Fibroblast of skin of abdomen (primary cell): ENCODE data around the gene BPIFB6. TPM values are rescaled to one million over a fixed set of nuclear protein-coding genes. Genes with fewer than 3 reads are reported as not detected.

Experiments used
- DNase-seq: peaks from one replicate; pipeline ENCODE4 v3.0.0-alpha.2; 2013
- polyA plus RNA-seq, 2 experiments: library from polyadenylated mRNA; unstranded; fragments of 120-200 nt; gene quantifications; one replicate each; pipeline ENCODE4 v1.2.1, GENCODE V29; 2013; ENCODE audit not compliant: insufficient read length in 2 of 2

BPIFB6 gene, protein sequence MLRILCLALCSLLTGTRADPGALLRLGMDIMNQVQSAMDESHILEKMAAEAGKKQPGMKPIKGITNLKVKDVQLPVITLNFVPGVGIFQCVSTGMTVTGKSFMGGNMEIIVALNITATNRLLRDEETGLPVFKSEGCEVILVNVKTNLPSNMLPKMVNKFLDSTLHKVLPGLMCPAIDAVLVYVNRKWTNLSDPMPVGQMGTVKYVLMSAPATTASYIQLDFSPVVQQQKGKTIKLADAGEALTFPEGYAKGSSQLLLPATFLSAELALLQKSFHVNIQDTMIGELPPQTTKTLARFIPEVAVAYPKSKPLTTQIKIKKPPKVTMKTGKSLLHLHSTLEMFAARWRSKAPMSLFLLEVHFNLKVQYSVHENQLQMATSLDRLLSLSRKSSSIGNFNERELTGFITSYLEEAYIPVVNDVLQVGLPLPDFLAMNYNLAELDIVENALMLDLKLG
- polyA plus RNA-seq (2013, experiment 1 of 2; ENCODE audit: insufficient read length): not detected
- polyA plus RNA-seq (2013, experiment 2 of 2; ENCODE audit: insufficient read length): not detected

DNA sequence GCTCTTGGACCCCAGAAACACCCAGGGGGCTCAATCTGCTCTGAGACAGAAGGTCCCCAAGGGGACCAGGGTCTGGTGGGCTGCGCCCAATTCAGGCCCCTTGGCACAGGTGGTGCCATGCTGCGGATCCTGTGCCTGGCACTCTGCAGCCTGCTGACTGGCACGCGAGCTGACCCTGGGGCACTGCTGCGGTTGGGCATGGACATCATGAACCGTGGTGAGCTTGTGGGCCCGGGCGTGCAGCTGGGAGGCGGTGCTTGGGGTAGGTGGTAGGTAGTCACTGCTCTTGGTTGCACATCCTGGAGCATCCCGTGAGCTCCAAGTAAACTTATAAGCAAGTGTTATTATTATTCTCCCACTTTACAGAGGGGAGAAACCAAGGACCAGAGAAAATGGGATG lies at the start of gene BPIFB6:
TSS of gene BPIFB6 (plus strand) at position 118 of the 400 bp plus-strand sequence. CDS start at position 118, 0 bp downstream.
- DNase-seq: no peak

DNA sequence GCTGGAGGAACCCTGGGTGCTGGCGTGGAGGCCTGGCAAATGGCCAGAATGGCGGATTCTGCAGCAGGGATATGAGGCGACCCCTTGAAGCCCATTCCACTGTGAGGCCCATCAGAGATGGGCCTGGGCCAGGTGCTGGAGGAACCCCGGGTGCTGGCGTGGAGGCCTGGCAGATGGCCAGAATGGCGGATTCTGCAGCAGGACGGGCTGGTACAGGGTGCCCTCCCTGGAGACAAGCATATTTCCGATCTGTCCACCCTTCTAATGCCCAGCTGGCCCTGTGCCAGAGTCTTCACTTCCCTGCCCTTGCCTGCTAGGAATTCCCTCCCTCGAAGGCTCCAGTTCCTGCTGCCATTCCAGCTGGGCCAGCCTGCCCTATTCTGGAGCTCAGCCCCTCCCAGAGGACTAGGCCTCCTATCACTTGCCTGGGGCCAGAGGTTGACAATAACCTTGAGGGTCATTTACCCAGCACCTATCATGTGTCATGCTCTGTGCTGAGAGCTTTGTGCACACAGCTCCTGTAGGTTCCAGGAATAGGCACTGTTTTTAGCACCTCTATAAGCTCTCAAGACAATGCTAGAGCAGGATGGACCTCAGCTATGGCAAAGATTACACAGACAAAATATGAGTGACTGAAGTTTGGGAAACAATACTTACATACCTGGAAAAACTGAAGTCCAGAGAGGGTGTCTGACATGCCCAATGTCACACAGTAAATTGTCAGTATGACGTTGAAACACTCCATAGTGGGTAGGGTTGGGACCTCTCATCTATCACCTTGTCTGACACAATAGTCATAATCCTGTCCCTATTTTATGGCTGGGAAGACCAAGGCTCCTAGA lies 48.6 kb upstream of the BPIFB6 start:
- no peak for DNase-seq

DNA sequence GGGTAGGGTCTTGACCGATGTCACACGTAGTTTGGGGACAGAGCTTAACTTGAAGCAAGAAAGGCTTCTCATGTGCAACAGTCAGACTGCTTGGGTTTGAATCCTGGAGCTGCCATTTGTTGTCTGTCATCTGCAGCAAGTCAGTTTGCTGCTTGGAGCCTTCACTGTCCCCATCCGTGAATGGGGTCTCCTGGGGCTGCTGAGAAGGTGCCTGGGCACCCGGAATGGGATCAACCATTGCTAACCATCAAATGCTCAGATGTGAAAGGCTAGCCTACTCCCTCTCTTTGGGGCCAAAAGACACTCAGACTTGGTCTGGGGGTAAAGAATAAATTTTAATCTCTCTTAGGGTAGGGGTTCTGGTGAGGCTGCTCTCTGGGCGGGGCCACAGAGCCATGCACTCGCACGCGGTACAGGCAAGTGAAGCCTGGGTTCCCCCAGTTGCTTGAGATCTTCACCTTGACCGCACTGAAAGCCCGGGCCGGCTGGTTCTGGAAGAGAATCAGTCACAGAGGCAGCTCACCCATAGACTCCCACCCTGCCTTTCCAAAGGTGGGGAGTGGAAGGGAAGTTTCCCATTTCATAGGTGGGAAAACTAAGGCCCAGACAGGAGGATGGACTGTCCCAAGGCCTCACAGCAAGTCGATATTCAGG lies 47.9 kb upstream of the BPIFB6 start:
- DNase-seq: no peak

DNA sequence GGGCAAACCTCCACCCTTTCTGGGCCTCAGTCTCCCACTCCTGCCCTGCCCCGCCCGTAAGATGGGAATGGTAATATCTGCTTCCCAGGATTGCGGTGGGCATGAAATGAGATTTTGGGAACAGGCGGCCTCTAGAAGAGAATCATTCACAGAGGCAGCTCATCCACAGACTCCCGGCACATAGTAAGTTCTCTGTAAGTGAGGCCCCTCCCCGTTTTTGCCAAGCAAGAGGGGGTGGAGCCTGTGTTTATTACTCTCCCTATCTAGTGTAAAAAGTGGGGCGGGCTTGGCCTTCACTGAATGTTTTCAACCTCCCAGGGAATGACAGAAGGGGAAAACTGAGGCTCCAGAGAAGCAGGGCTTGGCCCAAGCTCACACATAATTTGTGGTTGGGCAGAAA lies 47.3 kb upstream of the BPIFB6 start:
- no peak for DNase-seq

DNA sequence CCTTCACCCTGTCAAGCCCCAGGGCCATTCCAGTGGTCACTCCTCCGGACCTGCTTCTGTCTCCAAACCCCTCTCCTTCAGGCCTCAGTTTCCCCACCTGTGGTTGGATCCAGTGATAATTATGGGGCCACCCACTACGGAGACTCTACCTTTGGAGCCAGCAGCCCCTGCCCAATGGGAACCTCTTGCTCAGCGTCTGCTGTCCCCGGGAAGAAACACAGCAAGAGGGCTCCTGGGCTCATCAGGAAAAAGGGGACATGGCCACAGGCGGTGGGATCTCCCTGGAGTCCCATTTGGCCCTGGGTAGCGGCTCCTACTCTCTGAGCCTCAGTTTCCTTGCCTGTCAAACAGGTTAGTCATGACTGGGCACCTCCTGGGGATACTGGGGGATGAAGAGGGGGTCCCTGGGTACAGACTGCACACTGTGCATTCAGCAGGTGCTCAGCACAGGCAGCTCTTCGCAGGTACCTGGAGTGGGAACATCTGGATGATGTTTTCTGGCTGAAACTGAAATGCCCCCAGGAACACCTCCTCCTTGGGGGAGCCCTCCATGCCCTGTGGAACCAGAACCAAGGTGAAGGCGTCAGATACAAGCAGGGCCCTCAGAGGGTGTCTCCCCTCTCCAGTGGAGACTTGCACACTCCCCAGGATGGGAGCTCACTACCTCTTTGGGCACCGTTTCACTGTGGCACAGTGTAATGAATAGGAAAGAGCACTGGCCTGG lies 46.7 kb upstream of the BPIFB6 start:
- no peak for DNase-seq

DNA sequence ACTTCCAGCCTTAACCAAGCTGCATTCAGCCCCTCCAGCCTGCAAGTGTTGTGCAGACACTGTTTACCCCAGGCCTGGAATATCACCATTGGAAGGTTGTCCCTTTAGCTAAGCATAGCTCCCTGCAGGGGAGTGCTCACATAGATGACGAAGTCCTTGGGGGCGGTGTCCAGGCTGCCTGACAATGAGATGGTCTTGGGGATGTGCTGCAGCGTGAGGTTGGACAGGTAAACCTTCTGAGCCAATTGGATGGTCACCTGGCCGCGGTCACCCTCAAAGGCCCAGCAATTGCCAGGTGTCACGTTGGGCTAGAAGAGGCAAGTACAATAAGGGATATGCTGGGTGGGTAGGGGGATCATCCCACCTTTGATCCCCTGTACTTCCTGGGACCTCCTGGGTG lies 45.9 kb upstream of the BPIFB6 start:
- no peak for DNase-seq

DNA sequence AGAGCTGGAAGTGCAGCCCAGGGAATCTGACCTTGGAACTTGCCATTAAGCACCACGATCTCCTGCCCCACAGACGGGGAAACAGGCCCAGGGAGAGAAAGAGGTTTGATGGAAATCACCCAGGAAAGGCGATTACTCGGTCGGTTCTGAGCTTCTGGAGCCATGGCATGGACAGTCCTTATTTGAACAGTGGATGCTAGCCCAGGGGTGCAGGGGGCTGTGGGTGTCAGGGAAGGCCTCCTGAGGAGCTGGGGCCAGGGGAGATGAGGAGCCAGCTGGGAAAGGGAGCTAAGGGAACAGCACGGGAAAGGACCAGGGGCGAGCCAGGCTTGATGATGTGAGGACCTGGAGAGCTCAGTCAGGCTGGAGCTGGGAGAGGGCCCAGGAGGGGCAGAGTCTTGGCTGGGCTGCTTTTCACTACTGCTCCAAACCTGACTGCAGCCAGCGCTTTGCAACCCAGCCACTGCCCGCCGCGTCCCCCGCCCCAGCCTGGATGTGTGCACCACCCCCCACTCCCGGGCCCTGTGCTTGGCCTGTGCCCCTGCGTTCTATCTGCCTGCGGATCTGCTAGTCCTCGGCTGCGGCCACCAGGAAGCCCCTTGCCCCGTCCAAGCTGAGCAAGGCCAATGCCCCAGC lies 45.0 kb upstream of the BPIFB6 start:
- DNase-seq: no peak

DNA sequence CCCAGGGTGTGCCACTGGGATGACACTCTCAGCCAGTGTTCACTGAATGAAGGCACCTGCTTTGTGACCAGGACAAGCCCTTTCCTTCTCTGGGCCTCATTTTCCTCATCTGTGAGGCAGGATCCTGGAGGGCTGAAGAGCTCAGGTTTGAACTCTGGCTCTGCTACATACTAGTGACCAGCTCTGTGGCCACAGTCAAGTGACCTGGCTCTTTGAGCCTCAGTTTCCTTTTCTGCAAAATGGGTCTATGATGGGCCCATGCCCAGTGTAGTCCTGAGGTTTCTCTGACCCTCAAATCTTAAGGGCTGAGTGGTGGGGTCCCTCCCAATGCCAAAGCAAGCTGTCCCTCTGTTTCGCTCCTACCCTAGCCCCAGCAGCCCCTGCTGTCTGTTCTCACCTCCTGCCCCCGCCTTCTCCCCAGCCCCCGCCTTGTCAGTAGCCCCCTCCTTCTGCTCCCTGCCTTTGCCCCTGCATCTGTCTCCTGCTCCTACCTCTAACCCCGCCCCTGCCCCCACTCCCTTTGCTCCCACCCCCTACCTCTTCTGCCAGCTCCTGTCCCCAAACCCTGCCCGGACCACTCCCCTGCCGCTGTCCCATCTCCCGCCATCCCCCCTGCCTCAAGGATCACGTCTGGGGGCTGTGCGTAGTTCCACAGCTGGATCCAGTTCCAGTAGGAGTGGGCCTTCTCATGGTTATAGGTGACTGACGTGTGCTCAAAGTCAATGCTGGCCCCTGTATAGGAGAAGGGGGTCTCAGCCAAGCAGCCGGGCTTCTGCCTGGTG lies 44.2 kb upstream of the BPIFB6 start:
- DNase-seq: no peak

DNA sequence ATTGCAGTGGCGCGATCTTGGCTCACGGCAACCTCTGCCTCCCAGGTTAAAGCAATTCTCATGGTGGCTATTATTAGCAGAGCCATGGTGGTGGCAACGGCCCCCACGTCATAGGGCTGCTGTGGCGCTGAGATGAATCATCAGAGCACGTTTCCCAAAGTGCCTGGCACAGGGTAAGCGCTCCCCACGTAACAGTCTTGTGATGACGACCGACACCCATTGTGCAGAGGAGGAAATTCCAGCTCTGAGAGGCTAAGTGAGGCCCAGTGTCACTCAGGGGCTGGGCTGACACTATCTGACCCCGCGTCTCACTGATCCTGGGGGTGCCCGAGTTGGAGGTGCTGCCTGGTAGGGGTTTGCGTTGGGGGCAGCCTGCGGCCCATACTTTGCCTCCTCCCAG lies 43.4 kb upstream of the BPIFB6 start:
- DNase-seq: no peak

DNA sequence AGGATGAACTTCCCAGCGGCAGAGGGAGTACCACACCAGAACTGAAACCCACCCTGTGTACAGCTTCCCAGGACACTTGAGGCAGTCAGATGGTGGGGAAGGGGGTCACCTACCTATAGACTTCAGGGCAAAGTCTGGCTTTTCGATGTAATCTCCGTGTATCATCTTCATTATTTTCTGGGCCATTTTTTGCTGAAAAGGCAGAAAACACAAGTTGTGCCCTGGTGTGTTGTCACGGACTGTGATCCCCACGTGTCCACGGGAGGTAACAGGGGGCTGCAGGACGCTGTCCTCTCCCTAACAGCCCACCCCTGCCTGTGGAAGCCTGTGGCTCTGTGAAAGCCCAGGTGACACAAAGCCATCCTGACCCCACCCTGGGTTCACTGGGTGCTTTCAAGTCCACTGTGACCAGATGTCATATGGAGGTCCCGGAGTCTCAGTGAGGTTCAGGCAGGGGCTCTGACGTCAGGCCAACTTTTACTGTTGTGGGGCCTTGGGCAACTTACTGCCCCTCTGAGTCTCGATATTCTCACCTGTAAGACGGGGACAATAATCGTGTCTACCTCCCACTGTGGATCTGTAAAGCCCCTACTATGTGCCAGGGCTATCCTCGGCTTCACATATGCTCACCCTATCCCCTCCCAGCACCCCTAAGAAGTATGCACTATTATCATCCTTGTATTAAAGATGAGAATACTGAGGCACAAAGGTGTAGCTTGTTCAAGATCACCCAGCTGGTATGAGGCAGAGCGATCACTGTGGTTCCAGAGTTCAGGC lies 41.8 kb upstream of the BPIFB6 start:
- DNase-seq: no peak

DNA sequence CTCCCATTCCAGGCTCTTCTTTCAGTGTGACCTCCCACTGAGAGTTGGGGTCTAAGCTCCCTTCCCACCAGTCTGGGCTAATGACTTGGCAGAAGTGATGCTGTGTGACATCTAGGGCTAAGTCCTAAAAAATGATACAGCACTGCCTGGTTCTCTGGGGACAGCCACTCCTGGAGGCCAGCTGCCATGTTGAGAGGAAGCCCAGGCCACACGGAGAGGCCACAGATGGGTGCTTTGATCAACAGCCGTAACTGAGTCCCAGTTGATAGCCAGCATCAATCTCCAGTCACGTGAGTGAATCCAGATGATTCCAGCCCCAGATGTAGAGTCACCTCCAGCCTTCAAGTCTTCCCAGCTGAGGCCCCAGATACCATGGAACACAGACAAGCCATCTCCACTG lies 41.0 kb upstream of the BPIFB6 start:
- DNase-seq: no peak

DNA sequence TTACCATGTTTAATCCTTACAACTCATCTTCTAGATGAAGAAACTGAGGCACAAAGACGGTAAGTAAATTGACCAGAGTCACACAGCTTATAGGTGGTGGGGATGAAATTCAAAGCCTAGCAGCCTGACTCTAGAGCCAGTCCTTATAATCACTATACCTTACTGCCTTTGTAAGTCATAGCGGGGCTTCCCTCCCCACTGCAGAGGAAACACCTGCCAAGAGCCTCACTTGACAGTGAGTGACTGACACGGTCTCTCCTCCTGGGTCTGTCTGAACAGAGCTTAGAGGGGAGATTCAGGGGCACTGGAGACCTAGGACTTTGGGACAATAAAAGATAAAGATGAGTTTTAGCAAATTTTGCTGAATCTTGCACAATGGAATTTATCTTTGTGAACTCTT lies 40.1 kb upstream of the BPIFB6 start:
- no peak for DNase-seq

DNA sequence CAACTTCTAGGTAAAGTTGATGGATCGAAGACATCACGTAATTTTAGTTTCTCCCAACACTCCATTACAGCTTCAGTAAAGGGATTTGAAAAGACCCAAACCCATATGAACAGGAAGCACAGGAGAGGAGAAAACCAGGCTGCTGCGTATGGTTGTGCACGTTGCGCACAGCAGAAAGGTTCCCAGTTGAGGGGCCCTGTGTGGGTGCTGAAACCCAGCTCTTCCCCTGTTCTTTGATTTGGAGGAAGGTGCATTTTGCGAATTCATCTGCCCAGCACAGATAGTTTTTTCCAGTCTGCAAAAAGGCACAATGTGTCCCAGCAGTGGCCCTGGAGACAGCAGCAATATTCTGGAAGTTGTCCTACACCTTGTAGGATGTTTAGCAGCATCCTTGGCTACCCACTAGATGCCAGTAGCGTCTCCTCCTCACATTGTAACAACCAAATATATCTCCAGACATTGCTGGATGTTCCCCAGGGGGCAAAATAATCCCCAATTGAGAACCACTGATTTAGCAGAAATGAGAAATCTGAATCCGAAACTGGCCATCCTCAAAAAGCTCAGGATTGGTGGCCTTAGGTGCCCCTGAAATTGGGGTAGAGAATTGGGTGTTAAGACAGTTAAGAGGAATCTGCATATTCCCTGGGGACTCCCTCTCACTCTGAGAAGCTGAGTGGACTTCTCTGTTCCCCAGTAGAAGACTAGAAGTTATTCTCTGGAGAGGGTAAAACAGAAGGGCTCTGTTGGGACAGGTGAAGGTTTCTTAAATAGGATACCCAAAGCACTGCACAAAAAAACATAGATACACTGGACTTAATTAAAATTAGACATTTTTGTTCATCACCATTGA lies 39.4 kb upstream of the BPIFB6 start:
- DNase-seq: no peak

DNA sequence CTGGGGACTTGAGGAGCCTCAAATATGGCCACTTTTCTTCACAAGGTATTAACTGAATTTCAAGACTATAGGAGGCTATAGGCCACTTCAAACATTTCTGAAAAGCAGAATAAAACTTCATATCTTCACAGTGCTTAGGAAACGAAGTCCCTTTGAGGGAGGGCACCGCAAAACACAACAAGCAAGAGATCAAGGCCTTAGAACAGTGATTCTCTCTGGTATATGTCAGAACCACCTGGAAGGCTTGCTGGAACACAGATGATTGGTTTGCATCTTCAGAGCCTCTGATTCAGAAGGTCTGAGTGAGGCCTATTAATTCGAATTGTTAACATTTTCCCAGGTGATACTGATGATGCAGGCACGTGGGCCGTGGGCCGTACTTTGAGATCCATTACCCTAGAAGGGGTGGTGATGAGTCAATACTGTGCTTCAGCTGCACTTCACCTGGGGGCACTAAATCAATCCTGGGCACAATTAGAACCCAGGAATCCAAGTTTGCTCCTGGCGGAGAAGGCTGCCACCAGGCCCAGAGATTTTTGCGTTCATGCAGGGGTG lies 37.9 kb upstream of the BPIFB6 start:
- no peak for DNase-seq

DNA sequence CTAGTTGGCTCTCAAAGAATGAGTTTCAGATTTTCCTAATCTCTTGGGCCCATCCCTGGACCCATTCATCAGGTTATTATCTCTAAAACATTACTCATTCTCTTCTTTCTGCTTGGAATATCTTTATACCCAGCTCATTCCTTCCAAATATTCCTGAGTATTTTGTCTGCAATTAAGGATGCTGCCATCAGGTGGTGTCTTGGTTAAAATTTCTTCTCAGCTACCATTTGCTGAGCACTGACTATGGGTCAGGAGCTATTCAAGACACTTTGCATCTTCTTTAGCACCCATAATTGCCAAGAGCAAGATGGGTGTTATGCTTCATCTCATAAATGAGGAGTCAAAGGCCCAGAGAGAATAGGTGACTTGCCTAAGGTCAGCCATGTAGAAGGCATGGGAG lies 35.6 kb upstream of the BPIFB6 start:
- no peak for DNase-seq

DNA sequence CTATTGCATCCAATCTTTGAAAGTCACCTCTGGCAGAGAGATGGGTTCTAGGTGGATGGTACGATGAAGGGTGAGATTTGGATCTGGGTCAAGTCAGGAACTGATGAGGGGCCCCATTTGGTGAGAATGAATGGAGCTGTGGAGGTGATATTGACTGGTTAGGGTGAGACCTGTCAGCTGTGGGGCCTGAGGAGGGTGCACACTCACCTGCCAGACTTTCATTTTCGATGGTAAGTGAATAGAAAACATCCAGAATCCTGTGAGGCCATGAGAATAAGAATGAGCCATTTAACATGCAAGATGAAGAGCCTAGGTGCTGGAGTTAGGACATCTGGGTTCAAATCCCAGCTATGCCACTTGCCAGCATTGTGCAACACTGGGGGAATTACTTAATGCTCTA lies 34.0 kb upstream of the BPIFB6 start:
- no peak for DNase-seq

DNA sequence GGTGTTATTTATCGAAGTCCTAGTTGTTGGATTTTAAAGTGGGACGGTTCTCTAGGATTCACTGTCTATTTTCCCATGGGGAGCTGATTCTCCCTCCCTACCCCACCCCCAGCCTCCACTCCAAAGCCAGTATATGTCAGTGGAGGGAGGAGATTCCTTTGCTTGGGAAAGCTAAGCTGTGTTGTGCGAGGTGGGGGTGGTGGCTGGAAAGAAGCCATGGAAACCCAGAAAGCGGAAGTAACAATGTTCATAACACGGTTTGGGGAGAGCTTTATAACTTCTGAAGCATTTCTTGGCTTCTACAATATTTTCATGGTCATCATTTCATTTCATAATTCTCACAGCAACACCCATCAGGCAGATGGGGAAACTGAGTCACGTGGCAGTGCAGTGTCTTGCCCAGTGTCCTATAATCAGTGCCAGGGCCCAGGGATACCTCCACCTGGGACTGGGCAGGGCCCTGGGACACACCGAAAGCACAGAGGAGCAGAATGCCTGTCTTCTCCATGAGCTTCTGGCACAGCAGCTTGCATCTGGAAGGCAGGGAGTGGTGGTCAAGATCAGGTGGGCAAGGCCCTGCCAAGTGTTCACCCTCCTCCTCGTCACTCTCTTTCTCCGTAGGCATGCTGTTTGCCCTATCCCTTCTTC lies 31.7 kb upstream of the BPIFB6 start:
- no peak for DNase-seq

DNA sequence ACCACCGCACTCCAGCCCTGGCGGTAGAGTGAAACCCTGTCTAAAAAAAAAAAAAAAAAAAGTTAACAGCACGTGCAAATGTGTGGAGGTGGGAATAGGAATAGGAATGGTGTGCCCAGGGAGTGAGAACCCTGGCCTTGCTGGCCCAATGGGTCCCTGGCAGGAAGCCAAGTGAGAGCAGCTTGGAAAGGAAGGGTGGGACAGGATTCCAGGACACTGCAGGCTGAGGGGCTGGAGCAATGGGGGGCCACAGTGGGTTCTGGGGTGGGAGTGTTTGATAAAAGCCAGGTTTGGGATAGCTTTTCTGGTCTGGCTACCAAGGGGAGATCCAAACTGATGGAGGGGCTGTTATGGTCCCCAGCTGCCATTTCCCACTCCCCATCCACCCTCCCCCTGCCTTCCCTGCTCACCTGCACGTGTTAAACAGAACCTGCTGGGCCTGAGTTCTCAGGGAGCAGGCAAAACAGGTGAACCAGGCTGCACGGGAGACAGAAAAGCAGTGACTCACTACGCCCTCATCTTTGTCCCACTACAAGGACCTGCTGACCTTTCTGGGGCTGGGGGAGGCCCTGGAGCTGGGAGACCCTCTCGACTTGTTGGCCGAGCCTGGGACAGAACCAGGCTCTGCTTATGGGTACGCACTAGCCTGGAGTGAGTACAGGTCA lies 30.5 kb upstream of the BPIFB6 start:
- DNase-seq: no peak
